GM12865 (cell line): ENCODE data around the gene LAD1.

Experiments
- DNase-seq: peaks from one replicate; pipeline ENCODE4 v3.0.0; 2010; ENCODE audit warnings: low read depth
- H3K4me3 ChIP-seq: 2 replicates; pipeline ENCODE4 v1.5.1; 2011; ENCODE audit warnings: mild to moderate bottlenecking, low read depth, low read length, control low read depth
- TF ChIP-seq, protein P1 (sequence below): IDR thresholded peaks from 2 replicates; pipeline ENCODE4 v1.5.1; 2011; ENCODE audit warnings: low read length, control low read depth, low read depth, inconsistent platforms; ENCODE audit not compliant: insufficient read depth; ENCODE audit errors: missing control alignments

LAD1 gene

DNA sequence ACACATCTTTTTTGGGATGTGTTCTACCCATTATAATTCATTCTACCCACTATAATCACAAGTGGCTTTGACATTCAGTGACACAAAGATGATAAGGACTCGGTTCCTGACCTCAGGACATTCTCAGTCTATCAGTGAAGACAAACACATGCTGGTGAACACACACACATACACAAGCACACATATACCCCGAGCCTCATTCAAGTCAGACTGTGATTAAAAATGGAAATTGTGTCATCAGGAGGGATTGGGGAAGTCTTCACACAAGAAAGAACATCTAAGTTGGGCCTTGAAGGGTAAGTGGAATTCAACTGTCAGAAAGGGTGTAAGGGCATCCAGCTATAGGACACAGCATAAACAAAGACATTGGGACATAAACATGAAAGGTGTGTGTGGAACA, 2.6 kb upstream of the LAD1 start:
- no peak overlapping the region for H3K4me3 ChIP-seq
- TF ChIP-seq, protein P1, sequence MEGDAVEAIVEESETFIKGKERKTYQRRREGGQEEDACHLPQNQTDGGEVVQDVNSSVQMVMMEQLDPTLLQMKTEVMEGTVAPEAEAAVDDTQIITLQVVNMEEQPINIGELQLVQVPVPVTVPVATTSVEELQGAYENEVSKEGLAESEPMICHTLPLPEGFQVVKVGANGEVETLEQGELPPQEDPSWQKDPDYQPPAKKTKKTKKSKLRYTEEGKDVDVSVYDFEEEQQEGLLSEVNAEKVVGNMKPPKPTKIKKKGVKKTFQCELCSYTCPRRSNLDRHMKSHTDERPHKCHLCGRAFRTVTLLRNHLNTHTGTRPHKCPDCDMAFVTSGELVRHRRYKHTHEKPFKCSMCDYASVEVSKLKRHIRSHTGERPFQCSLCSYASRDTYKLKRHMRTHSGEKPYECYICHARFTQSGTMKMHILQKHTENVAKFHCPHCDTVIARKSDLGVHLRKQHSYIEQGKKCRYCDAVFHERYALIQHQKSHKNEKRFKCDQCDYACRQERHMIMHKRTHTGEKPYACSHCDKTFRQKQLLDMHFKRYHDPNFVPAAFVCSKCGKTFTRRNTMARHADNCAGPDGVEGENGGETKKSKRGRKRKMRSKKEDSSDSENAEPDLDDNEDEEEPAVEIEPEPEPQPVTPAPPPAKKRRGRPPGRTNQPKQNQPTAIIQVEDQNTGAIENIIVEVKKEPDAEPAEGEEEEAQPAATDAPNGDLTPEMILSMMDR: no peak
- no peak for DNase-seq

DNA sequence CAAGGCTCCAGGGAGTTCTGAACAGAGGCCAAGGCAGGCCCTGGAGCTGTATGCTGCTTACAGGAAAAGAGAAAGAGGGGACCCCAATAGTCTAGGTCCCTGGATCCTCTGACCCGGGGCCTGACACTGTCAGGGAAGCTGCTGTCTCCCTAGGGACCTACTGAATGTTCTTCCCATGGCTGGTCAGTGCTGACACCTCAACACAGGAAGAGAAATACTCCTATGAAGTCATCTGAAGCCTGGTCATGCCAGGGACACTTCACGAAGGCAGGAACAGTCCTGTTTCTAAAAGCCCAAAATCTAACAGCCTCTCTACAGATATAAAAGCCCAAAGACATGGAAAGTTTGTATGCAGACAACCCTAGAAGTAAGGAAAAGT, 1.7 kb upstream of the LAD1 start:
- no peak overlapping the region for H3K4me3 ChIP-seq
- TF ChIP-seq, protein P1: no peak
- no peak for DNase-seq

DNA sequence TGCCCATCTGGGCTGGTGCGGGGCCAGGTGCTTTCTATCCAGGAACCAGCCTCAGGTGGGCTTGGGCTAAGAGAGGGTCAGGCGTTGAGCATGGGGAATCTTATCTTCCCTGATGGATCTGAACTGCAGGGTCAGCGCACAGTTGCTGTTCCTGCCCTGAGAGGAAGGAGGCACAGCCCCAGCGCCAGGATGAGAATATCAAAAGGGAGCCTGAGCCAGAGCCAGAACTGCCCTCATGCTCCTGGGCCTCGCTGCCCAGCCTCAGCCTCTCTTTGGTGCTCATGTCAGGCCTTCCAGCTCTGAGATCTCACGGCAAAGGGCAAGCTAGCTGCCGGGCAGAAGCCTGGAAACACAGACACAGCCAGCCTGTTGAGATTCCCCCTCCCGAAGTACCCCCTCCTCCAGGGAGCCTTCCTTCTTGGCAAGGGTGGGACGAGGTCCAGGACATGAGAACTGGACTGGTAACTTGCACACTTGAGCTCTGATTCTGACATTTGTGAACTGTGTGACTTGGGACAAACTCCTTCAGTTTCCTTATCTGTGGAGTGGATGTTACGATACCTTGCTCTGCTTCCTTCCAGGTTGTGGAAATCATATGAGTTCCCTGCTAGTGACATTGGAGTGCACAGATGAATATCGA, 1.2 kb upstream of the LAD1 start:
- TF ChIP-seq, protein P1: no peak
- no peak for DNase-seq
- H3K4me3 ChIP-seq: no peak overlapping the region

DNA sequence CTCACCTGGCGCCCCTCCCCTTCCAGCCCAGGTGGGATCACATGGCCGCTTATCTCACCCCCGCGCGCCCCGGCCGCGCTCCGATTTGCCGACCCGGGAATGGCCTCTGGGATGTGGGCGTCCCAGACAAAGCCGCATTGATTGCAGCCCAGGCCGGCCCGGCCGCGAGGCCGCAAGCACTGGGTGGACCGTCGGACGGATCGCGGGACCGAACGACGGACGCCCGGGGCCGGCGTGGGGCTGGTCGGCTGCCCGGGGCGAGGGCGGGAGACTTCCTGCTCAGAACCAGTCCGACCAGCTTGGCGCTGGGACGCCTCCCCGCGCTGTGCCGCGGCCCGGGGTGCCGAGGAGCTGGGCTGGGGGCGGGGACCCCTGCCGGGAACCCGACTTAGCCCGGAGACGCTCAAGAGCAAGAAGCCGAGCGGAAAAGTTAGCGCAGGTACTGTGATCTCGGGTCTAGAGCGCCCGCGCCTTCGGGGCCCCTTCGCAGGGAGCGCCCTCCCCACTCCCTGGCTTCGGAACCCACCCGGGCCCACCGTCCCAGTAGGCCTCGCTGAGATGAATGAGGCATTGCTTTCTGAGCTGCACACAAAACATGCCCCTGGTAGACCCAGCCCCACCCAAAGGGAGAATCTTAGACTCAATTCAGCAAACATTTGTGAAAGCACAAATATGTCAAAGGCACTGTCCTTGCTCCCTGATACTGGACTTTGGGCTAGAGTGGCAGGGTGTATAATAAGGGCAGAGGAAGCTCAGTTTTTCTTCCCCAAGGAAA, 415 bp upstream of the LAD1 start:
- H3K4me3 ChIP-seq: no peak overlapping the region
- DNase-seq: no peak

DNA sequence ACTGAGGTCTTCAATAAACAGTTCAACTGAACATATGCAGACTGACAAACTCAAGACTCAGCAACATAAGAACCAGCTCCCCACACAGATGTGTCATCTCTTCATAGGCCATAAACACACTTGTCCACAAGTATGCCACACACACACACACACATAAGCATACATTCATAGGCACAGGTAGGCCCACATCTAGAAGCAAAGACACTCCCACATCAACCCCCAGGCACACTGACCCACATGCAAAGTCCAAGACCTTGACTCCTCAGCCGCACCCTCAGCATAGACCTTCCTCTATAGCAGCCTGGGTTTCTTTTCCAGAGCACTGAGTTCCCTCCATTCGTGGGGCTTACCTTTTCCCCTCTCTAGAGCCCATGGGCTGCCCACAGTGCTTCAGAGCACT, 1.4 kb downstream of the LAD1 start:
- TF ChIP-seq, protein P1: no peak
- DNase-seq: no peak
- H3K4me3 ChIP-seq: no peak overlapping the region

More for the DNA sequence above, 415 bp upstream of the LAD1 start:
- TF ChIP-seq, protein P1: no peak

DNA sequence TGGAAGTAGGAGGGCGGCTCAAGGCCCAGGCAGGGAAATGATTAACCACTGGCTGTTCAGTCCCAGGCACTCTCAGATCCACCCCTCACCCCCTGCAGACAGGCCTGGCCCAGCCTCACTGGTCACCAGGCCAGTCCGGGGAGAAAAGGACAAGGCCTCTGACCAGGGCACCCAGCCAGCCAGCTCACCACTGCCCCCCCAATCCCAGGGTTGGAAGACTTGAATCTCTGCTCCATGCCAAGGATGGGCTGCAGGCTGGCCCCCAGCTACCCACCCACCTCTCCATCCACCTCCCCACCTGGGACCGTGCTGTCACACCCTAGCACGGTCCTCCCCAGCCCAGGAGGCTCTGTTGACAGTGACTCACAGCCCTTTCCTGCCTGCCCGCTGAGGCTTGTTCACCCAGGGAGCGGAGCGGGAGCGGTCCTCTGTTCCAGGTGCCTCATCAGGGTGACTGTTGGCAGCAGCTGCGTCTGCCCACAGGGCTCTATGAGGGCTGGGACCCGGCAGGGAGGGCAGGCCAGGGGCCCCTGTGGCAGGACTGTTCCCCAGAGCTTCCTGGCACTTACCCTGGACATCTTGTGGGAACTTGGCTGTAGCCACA, 2.2 kb downstream of the LAD1 start:
- H3K4me3 ChIP-seq: no peak overlapping the region
- no peak for DNase-seq

More for the DNA sequence above, 2.2 kb downstream of the LAD1 start:
- TF ChIP-seq, protein P1: no peak
